Breast epithelium (tissue), 4 donors: ENCODE data around the gene PRPF6. TPM values are rescaled to one million over a fixed set of nuclear protein-coding genes. Genes with fewer than 3 reads are reported as not detected.

ENCODE experiments used
- DNase-seq, 2 donors: peaks; one replicate each; pipeline ENCODE4 v3.0.0-alpha.2; 2019; ENCODE audit warnings: low spot score in 2 of 2
- H3K27ac ChIP-seq, 2 donors: fragments of 200-600 bp; sonication (generic) in 1 of 2; one replicate each; pipeline ENCODE4 v1.5.1; 2016 to 2019; ENCODE audit warnings: mild to moderate bottlenecking in 1 of 2
- H3K27me3 ChIP-seq, 2 donors: fragments of 200-600 bp; sonication (generic) in 1 of 2; one replicate each; pipeline versions ENCODE4 v1.5.1 to v1.6.0; 2017 to 2019; ENCODE audit warnings: control low read depth in 1 of 2, mild to moderate bottlenecking in 1 of 2
- H3K36me3 ChIP-seq: fragments of 200-600 bp; one replicate; pipeline ENCODE4 v1.5.1; 2019
- H3K4me1 ChIP-seq, 2 donors: fragments of 200-600 bp; sonication (generic); one replicate each; pipeline ENCODE4 v1.5.1; 2016 to 2019; ENCODE audit warnings: control low read depth in 1 of 2
- H3K4me3 ChIP-seq, 3 donors: fragments of 200-600 bp; sonication (generic); 1 replicate in 2 of 3; 2 replicates in 1 of 3; pipeline ENCODE4 v1.5.1; 2016 to 2019; ENCODE audit warnings: mild to moderate bottlenecking in 3 of 3, moderate library complexity in 2 of 3
- H3K9me3 ChIP-seq, 2 donors: fragments of 200-600 bp; sonication (generic) in 1 of 2; one replicate each; pipeline ENCODE4 v1.5.1; 2016 to 2019; ENCODE audit warnings: control low read depth in 1 of 2
- POLR2A ChIP-seq: fragments of 450-650 bp; IDR thresholded peaks from one replicate; pipeline ENCODE4 v1.6.1; 2016; ENCODE audit warnings: antibody characterized with exemption, mild to moderate bottlenecking, moderate library complexity
- POLR2AphosphoS5 ChIP-seq, 3 donors: sonication (generic); formaldehyde crosslinking; IDR thresholded peaks; one replicate each; pipeline ENCODE4 v1.6.1; 2017; ENCODE audit warnings: antibody characterized with exemption in 3 of 3
- intact Hi-C: fragments of 100-400 bp; cut with DNase I; formaldehyde crosslinking; loops from one replicate; pipeline ENCODE4 v1.15.1; 2023; ENCODE audit warnings: low total_unique reads
- total RNA-seq, 3 donors: library from RNA; depleted of rRNA; stranded (reverse); fragments of >200 nt; gene quantifications; one replicate each; pipeline ENCODE4 v1.1.0, GENCODE V29; 2016
- TF ChIP-seq, protein P1 (sequence below), 3 donors: fragments of 450-650 bp; IDR thresholded peaks; one replicate each; pipeline ENCODE4 v1.5.1; 2016 to 2017; ENCODE audit warnings: antibody characterized with exemption in 3 of 3, mild to moderate bottlenecking in 3 of 3, moderate library complexity in 3 of 3

The PRPF6 gene
- total RNA-seq, 3 donors from 2014 or later = 53.9 to 67.5 (median 59.6) TPM

DNA sequence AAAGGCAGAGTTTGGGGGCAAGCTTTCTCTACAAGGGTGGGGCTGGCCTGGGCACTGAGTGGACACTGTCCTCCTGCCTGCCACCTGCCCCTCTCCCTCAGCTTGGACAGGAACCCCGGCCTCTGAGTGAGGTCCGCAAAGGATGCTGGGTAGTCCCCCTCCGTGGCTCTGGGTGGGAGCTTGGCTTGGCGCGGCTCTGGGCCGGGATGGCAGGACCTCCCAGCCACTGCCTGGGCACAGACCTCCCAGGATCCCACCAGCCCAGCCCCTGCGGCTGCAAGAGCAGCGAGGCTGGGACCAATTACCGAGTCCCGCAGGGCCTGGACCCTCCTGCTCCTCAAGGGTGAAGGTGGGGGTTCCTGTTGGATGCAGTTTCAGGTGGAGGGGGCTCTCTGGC is 71.4 kb downstream of the PRPF6 start:
- intact Hi-C loops = no loop called here
- no peaks in the 10 kb centered on the region for H3K36me3 ChIP-seq
- no peak overlapping the region for H3K4me3 ChIP-seq
- H3K9me3 ChIP-seq = no peaks in the 10 kb centered on the region
- peaks cover 0 to 4% of the 10 kb centered on the region in 2 donors for H3K4me1 ChIP-seq
- peak overlapping the region; percentile 25 to 80 for H3K27ac ChIP-seq
- DNase-seq = no peak
- TF ChIP-seq POLR2A (no peak), POLR2AphosphoS5 (IDR thresholded peaks at IDR 0.05) (no peak)
- TF ChIP-seq, protein P1, sequence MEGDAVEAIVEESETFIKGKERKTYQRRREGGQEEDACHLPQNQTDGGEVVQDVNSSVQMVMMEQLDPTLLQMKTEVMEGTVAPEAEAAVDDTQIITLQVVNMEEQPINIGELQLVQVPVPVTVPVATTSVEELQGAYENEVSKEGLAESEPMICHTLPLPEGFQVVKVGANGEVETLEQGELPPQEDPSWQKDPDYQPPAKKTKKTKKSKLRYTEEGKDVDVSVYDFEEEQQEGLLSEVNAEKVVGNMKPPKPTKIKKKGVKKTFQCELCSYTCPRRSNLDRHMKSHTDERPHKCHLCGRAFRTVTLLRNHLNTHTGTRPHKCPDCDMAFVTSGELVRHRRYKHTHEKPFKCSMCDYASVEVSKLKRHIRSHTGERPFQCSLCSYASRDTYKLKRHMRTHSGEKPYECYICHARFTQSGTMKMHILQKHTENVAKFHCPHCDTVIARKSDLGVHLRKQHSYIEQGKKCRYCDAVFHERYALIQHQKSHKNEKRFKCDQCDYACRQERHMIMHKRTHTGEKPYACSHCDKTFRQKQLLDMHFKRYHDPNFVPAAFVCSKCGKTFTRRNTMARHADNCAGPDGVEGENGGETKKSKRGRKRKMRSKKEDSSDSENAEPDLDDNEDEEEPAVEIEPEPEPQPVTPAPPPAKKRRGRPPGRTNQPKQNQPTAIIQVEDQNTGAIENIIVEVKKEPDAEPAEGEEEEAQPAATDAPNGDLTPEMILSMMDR (IDR thresholded peaks at IDR 0.05) = no peak
- peaks cover 7 to 69% of the 10 kb centered on the region in 2 donors for H3K27me3 ChIP-seq

DNA sequence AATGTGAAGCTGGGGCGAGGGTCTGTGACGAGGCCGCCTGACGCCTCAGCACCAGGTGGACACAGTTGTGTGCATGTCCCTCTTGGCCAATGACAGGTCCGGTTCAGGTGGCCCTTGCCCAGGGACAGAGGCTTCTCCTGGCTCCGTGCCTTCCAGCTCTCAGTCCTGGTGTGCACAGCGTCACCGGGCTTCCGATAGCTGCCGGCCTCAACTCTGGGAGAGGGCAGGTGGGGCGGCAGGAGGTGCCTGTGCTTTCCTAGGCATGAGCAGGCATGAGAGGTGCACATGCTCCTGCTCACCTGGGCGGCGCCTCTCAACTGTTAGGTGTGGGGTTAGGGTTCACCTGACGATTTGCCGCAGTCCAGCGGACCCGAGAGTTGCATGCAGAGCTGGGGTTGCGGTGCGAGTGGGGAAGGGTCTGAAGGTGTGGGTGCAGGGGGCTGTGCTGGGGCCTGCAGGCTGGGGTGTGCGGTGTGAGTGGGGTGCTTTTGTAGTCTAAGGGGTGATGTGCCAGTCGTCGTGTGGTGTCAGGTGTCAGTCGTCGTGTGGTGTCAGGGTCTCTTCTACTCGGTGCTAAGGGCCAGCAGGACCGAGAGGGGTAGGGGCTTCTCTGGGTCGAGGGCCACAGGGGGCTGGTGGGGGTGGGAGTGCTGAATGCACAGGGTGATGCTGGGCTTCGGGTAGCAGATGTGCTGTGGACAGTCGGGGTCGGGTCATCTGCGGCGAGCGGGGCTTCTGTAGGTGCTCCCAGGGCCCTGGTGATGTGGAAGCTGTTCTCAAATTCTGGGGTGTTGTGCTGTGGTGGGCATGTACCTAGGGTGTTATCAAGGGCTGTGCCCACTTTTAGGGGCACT is 72.3 kb downstream of the PRPF6 start:
- H3K27ac ChIP-seq = peak overlapping the region in 1 of 2 donors; percentile 80
- no peaks in the 10 kb centered on the region for H3K36me3 ChIP-seq
- H3K4me3 ChIP-seq = no peak overlapping the region
- DNase-seq = no peak
- intact Hi-C loops = no loop called here
- H3K27me3 ChIP-seq = peaks cover 7 to 65% of the 10 kb centered on the region in 2 donors
- H3K4me1 ChIP-seq = peaks cover 0 to 4% of the 10 kb centered on the region in 2 donors
- TF ChIP-seq, protein P1 (IDR thresholded peaks at IDR 0.05) = no peak
- no peak for TF ChIP-seq POLR2AphosphoS5 (IDR thresholded peaks at IDR 0.05)
- TF ChIP-seq POLR2A = no peak
- H3K9me3 ChIP-seq = no peaks in the 10 kb centered on the region

DNA sequence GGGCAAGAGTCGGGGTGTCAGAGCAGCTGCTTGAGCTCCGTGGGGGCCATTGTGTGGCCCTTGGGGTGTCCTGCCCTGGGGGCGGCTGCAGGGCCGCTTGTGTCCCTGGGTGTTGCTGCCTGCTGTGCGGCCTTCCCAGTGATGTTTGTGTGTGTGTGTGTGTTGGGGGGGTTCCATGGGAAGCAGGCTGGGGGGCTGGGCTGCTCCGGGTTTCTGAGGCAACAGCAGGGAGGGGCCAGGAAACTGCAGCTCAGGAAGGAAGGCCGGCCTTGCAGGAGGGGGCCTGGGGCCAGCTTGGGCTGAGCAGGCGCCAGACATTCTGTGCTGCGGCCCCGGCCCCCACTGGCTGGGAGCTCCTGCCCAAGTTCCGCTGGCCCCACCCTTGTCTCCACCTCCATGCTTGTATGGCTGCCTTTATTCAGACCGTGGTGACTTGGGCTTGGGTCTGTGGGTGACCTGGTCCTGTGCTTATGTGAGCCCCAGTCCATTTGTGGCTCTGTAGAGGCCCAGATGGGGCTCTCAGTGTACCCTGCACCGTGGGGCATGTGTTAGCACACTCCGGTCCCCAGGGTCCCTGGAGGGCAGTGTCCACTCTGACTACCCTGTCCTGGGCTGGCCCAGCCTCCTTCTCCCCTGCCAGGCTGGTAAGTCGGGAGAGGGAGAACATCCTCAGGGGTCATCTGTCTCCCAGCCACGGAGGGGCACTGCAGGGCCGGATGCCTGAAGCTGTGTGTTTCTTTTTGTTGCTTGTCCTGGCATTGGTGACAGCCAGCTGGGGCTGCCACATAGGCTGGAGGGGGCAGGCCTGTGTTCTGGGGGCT is 73.1 kb downstream of the PRPF6 start:
- peaks cover 5 to 58% of the 10 kb centered on the region in 2 donors for H3K27me3 ChIP-seq
- DNase-seq = no peak

DNA sequence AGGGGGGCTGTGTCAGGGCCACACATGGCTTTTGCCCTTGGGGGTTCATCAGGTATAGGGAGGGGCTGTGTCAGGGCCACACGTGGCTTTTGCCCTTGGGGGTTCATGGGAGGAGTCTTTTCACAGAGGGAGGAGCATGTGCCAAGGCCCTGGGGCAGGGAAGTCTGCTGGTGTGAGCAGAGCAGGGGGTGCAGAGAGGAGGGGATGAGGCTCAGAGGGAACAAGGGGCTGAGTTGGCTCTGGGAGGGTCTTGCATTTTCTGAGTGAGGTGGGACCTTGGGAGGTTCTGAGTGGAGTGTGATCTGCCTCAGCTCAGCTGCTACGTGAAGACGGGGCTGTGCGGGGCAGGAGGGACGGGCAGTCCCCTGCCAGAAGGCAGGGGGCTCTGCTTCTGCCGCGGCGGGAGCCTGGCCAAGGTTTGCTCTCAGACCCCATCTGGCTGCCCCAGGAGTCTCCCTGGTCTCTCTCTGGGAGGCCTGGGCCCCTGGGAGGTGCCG is 74.5 kb downstream of the PRPF6 start:
- intact Hi-C loops = no loop called here
- TF ChIP-seq POLR2AphosphoS5 (IDR thresholded peaks at IDR 0.05) (no peak), POLR2A (no peak)
- TF ChIP-seq, protein P1 (IDR thresholded peaks at IDR 0.05) = no peak
- H3K27me3 ChIP-seq = peaks cover 5 to 48% of the 10 kb centered on the region in 2 donors
- H3K4me3 ChIP-seq = no peak overlapping the region
- peak overlapping the region in 1 of 2 donors; percentile 70 for H3K27ac ChIP-seq
- H3K4me1 ChIP-seq = no peaks in the 10 kb centered on the region
- no peaks in the 10 kb centered on the region for H3K36me3 ChIP-seq
- no peaks in the 10 kb centered on the region for H3K9me3 ChIP-seq
- DNase-seq = no peak

More for the DNA sequence above, 73.1 kb downstream of the PRPF6 start:
- H3K4me3 ChIP-seq = no peak overlapping the region
- no peaks in the 10 kb centered on the region for H3K9me3 ChIP-seq
- peak overlapping the region in 1 of 2 donors; percentile 80 for H3K27ac ChIP-seq
- intact Hi-C loops = no loop called here
- no peaks in the 10 kb centered on the region for H3K4me1 ChIP-seq
- H3K36me3 ChIP-seq = no peaks in the 10 kb centered on the region
- TF ChIP-seq, protein P1 (IDR thresholded peaks at IDR 0.05) = no peak
- TF ChIP-seq POLR2AphosphoS5 (IDR thresholded peaks at IDR 0.05) (no peak), POLR2A (no peak)
